Suprapubic skin (tissue), 3 donors: ENCODE data around the gene SYT4.

Experiments
- POLR2A ChIP-seq, 2 donors: fragments of 450-650 bp; IDR thresholded peaks; one replicate each; pipeline ENCODE4 v1.6.1; 2017; ENCODE audit warnings: antibody characterized with exemption in 2 of 2, mild to moderate bottlenecking in 2 of 2, moderate library complexity in 2 of 2
- TF ChIP-seq, protein P1 (sequence below), 2 donors: fragments of 200-600 bp in 1 of 2; fragments of 450-650 bp in 1 of 2; sonication (generic) in 1 of 2; IDR thresholded peaks; one replicate each; pipeline ENCODE4 v1.5.1; 2016 to 2019; ENCODE audit warnings: antibody characterized with exemption in 2 of 2, mild to moderate bottlenecking in 1 of 2, moderate library complexity in 1 of 2

DNA sequence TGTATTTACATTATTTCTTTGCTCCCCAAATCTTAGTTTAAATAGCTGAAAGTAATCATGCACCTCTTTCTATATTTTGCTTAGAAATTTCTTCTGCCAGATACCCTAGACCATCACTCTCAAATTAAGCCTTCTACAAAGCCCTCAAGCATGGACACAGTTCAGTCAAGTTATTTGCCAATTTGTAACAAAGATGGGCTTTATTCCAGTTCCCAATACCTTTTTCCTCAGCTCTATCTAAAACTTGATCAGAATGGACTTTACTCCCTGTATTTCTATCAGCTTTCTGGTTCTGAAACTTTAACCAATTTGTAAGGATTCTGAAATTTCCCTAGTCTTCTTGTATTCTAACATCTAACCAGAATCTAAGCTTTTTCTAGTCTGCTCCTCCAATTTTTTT, 56.6 kb downstream of the SYT4 start:
- no peak for TF ChIP-seq POLR2A (IDR thresholded peaks at IDR 0.05)
- TF ChIP-seq, protein P1, sequence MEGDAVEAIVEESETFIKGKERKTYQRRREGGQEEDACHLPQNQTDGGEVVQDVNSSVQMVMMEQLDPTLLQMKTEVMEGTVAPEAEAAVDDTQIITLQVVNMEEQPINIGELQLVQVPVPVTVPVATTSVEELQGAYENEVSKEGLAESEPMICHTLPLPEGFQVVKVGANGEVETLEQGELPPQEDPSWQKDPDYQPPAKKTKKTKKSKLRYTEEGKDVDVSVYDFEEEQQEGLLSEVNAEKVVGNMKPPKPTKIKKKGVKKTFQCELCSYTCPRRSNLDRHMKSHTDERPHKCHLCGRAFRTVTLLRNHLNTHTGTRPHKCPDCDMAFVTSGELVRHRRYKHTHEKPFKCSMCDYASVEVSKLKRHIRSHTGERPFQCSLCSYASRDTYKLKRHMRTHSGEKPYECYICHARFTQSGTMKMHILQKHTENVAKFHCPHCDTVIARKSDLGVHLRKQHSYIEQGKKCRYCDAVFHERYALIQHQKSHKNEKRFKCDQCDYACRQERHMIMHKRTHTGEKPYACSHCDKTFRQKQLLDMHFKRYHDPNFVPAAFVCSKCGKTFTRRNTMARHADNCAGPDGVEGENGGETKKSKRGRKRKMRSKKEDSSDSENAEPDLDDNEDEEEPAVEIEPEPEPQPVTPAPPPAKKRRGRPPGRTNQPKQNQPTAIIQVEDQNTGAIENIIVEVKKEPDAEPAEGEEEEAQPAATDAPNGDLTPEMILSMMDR (IDR thresholded peaks at IDR 0.05): no peak
